K562 (cell line): ENCODE data around the gene YTHDF1. TPM values are rescaled to one million over a fixed set of nuclear protein-coding genes. Genes with fewer than 3 reads are reported as not detected.
A peak's percentile ranks its signal among the peaks of the same experiment; 100 is the strongest.

Experiments
- ATAC-seq: fragments of 200-7000 bp; cut with Tn5 transposase; 3 replicates; pipeline ENCODE4 v1.9.1; 2020; ENCODE audit warnings: moderate library complexity
- BruUV-seq: library from RNA; stranded (reverse); fragments of 400-500 nt; replicated peaks from 2 replicates; lab custom pipeline; 2021; lab: Mats Ljungman, UMichigan
- CTCF ChIA-PET: fragments of 300-600 bp; formaldehyde crosslinking; extraction: SDS; loops from one replicate; lab custom pipeline; 2021; ENCODE audit warnings: low intra/inter-chr PET ratio; lab: Yijun Ruan, JAX
- POLR2A ChIA-PET: fragments of 300-600, 350-650 bp; sonication (Branson Sonifier 250); formaldehyde crosslinking; extraction: SDS; loops from one replicate; lab custom pipeline; 2021; ENCODE audit warnings: antibody characterized with exemption, inconsistent platforms; lab: Yijun Ruan, JAX
- DNase-seq, 4 experiments: peaks; one replicate each; pipeline versions ENCODE4 v3.0.0 to v3.0.0-alpha.2; 2011 to 2018; ENCODE audit warnings: low spot score in 3 of 4, mixed read lengths in 3 of 4; ENCODE audit errors: extremely low read depth in 1 of 4
- FAIRE-seq: peaks from 2 replicates; lab custom pipeline; 2011; peaks lifted over from hg19 to GRCh38; lab: Jason Lieb, UNC
- H2AFZ ChIP-seq: 2 replicates; pipeline ENCODE4 v1.6.0; 2011; ENCODE audit warnings: low read depth, low read length, control low read depth, inconsistent platforms
- H3K27ac ChIP-seq: fragments of 200-600 bp; 3 replicates; pipeline ENCODE4 v1.8.0; 2011; ENCODE audit warnings: low read depth, mild to moderate bottlenecking, control low read depth, inconsistent platforms, low read length, moderate library complexity, mixed read lengths; ENCODE audit errors: extremely low read depth
- H3K27me3 ChIP-seq, 2 experiments: fragments of 300-600 bp in 1 of 2; 2 replicates in 1 of 2; 3 replicates in 1 of 2; pipeline versions ENCODE4 v1.6.0 to v1.8.0; 2011; ENCODE audit warnings: inconsistent platforms in 2 of 2, low read length in 2 of 2, mild to moderate bottlenecking in 1 of 2, mixed read lengths in 1 of 2, moderate library complexity in 1 of 2; ENCODE audit not compliant: control insufficient read depth in 2 of 2, insufficient read depth in 2 of 2
- H3K36me3 ChIP-seq: fragments of 300-600 bp; 3 replicates; pipeline ENCODE4 v1.8.0; 2011; ENCODE audit warnings: mild to moderate bottlenecking, low read length, inconsistent platforms; ENCODE audit not compliant: control insufficient read depth, insufficient read depth
- H3K4me1 ChIP-seq, 2 experiments: fragments of 200-600 bp in 1 of 2; replicated peaks in 1 of 2; 2 replicates in 1 of 2; 3 replicates in 1 of 2; pipeline versions ENCODE4 v1.5.1 to v1.8.0; 2011; ENCODE audit warnings: inconsistent platforms in 2 of 2, low read length in 2 of 2, mild to moderate bottlenecking in 1 of 2, mixed read lengths in 1 of 2, moderate library complexity in 1 of 2; ENCODE audit not compliant: control insufficient read depth in 2 of 2, insufficient read depth in 2 of 2
- H3K4me2 ChIP-seq: 2 replicates; pipeline ENCODE4 v1.6.1; 2011; ENCODE audit warnings: low read length, control low read depth, inconsistent platforms, mixed read lengths; ENCODE audit not compliant: insufficient read depth
- H3K4me3 ChIP-seq: fragments of 200-600 bp; sonication (generic), shearing (Covaris generic); 2 replicates; pipeline ENCODE4 v1.5.1; 2016; ENCODE audit warnings: control low read depth, inconsistent platforms
- H3K79me2 ChIP-seq: fragments of 200-600 bp; 3 replicates; pipeline ENCODE4 v1.8.0; 2011; ENCODE audit warnings: low read length, inconsistent platforms; ENCODE audit not compliant: control insufficient read depth, insufficient read depth
- H3K9ac ChIP-seq, 2 experiments: 2 replicates each; pipeline versions ENCODE4 v1.6.0 to v1.6.1; 2011; ENCODE audit warnings: low read depth in 2 of 2, low read length in 2 of 2, control low read depth in 1 of 2, inconsistent platforms in 1 of 2, mild to moderate bottlenecking in 1 of 2, mixed read lengths in 1 of 2; ENCODE audit not compliant: insufficient read depth in 1 of 2
- H3K9me1 ChIP-seq: one replicate; pipeline ENCODE4 v1.6.0; 2011; ENCODE audit warnings: inconsistent platforms, mild to moderate bottlenecking, low read length, moderate library complexity; ENCODE audit not compliant: control insufficient read depth, insufficient read depth
- H3K9me3 ChIP-seq: replicated peaks from 2 replicates; pipeline ENCODE4 v1.5.1; 2011; ENCODE audit warnings: low read depth, low read length, inconsistent platforms; ENCODE audit not compliant: control insufficient read depth, insufficient read depth
- H4K20me1 ChIP-seq: replicated peaks from 2 replicates; pipeline ENCODE4 v1.6.1; 2011; ENCODE audit warnings: low read length, inconsistent platforms, mixed read lengths; ENCODE audit not compliant: control insufficient read depth, insufficient read depth
- FOSL1 ChIP-seq: fragments of 200-800 bp; sonication (Bioruptor generic); conservative IDR thresholded peaks from 2 replicates; pipeline ENCODE4 v1.6.1; 2016; ENCODE audit warnings: missing genetic modification characterization, missing compliant biosample characterization
- HLTF ChIP-seq: fragments of 450-650 bp; IDR thresholded peaks from 2 replicates; pipeline ENCODE4 v1.6.1; 2016
- MXD1 ChIP-seq: fragments of 250-450 bp; sonication (Bioruptor Pico); IDR thresholded peaks from 2 replicates; pipeline ENCODE4 v1.8.0; 2021; ENCODE audit warnings: borderline replicate concordance, mild to moderate bottlenecking, moderate library complexity; ENCODE audit not compliant: poor library complexity, severe bottlenecking
- MYC ChIP-seq, 2 experiments: fragments of 250-450 bp in 1 of 2; sonication (Bioruptor Pico) in 1 of 2; IDR thresholded peaks; 2 replicates each; pipeline versions ENCODE4 v1.5.1 to v1.6.1; 2012 to 2021; ENCODE audit warnings: low read depth in 2 of 2, borderline replicate concordance in 1 of 2, improper control_type of control experiment in 1 of 2, low read length in 1 of 2, mild to moderate bottlenecking in 1 of 2, moderate library complexity in 1 of 2
- NCOA2 ChIP-seq, 2 experiments: fragments of 450-650 bp; IDR thresholded peaks; 2 replicates each; pipeline ENCODE4 v1.6.1; 2018; ENCODE audit warnings: mild to moderate bottlenecking in 2 of 2, moderate library complexity in 1 of 2; ENCODE audit not compliant: partially characterized antibody in 2 of 2
- NCOR1 ChIP-seq: fragments of 450-650 bp; IDR thresholded peaks from 2 replicates; pipeline ENCODE4 v1.6.1; 2016; ENCODE audit warnings: mild to moderate bottlenecking, moderate library complexity
- ZFP30 ChIP-seq: fragments of 250-450 bp; sonication (Bioruptor Pico); IDR thresholded peaks from 2 replicates; pipeline ENCODE4 v1.8.0; 2022; ENCODE audit warnings: moderate library complexity, mild to moderate bottlenecking, inconsistent platforms, borderline replicate concordance
- ZKSCAN1 ChIP-seq: fragments of 150-350 bp; IDR thresholded peaks from 2 replicates; pipeline ENCODE4 v1.6.1; 2016; ENCODE audit warnings: low read depth, low read length
- ZZZ3 ChIP-seq: fragments of 450-650 bp; IDR thresholded peaks from 2 replicates; pipeline ENCODE4 v1.6.1; 2016; ENCODE audit warnings: antibody characterized with exemption, mild to moderate bottlenecking, moderate library complexity
- WGBS: fragments of 100-300 bp; shearing (Covaris generic); methylation state at CpG from one replicate; pipeline ENCODE4 v1.1.6; 2016; ENCODE audit warnings: low coverage, mixed read lengths; ENCODE audit not compliant: insufficient coverage; ENCODE audit errors: missing lambda C conversion rate; 5-methylcytosine and 5-hydroxymethylcytosine counted together
- in situ Hi-C: fragments of 300-500 bp; cut with MboI; formaldehyde crosslinking; loops from 4 replicates; pipeline ENCODE4 v1.15.0; 2018; ENCODE audit warnings: inconsistent platforms, mixed read lengths
- intact Hi-C: fragments of 100-400 bp; cut with micrococcal nuclease; formaldehyde crosslinking; loops from 2 replicates; pipeline ENCODE4 v1.14.2; 2022
- polyA plus RNA-seq, 8 experiments: library from polyadenylated mRNA; depleted of rRNA in 4 of 8; stranded (reverse) in 5 of 8; unstranded in 3 of 8; fragments of >200 nt; fragmentation: Nextera tagmentation in 2 of 8; fragmentation: Illumina TruSeq in 1 of 8; extraction: Ambion mirVana in 2 of 8; extraction: Trizol in 1 of 8; gene quantifications; 2 replicates each; pipeline versions ENCODE4 v1.2.1 to v1.2.3, GENCODE V29; 2011 to 2014; ENCODE audit warnings: inconsistent platforms in 1 of 8, missing spikeins in 1 of 8
- total RNA-seq, 7 experiments: library from RNA; depleted of rRNA in 6 of 7; stranded (reverse); fragments of >200 nt in 6 of 7; fragmentation: Illumina TruSeq in 2 of 7; extraction: Trizol in 2 of 7; gene quantifications; 2 replicates each; pipeline versions ENCODE4 v1.2.1 to v1.2.3, GENCODE V29; 2011 to 2021; ENCODE audit warnings: low replicate concordance in 1 of 7

The YTHDF1 gene
- total and polyA plus RNA-seq, 9 of the 15 experiments (the other 6 are each of a cell fraction or from before 2014, with no cell fraction given): 10.1 to 42.4 (median 27.8) TPM

GRCh38 chr20:63212393-63212730, 3.6 kb downstream of the YTHDF1 start:
- ChIA-PET CTCF (no interaction called here), POLR2A (interaction anchor here (0.6 to 1.3 kb wide), 5 partner anchors 20 to 402 kb away, joined by 3 to 4 read pairs (median 3); partner anchors contain the start of gene ARFGAP1)
- H4K20me1 ChIP-seq: peaks cover 17% of the 10 kb centered on the region
- H3K9me1 ChIP-seq: no peaks in the 10 kb centered on the region
- ATAC-seq (no peak), DNase-seq (no peak), FAIRE-seq (no peak)
- peaks cover 77% of the 10 kb centered on the region for H3K36me3 ChIP-seq
- peak overlapping the region in 1 of 2 experiments; percentile 79; a peak in 1 of 4 replicates for H3K9ac ChIP-seq
- H3K4me2 ChIP-seq: no peak overlapping the region
- H3K9me3 ChIP-seq: no peaks in the 10 kb centered on the region
- H3K27me3 ChIP-seq: no peaks in the 10 kb centered on the region
- intact Hi-C loops: no loop called here
- TF ChIP-seq FOSL1 (tag) (no peak), ZFP30 (no peak), NCOR1 (no peak), ZKSCAN1 (no peak), NCOA2 (IDR thresholded peaks at IDR 0.05; ENCODE audit: partially characterized antibody in 2 of 2) (no peak), MYC (IDR thresholded peaks at IDR 0.05; ENCODE audit: low read depth, low read length) (no peak), MYC (CRISPR knock-in tag; IDR thresholded peaks at IDR 0.05; ENCODE audit: borderline replicate concordance, low read depth) (no peak), ZZZ3 (no peak), MXD1 (CRISPR knock-in tag) (no peak), HLTF (no peak)
- no TSS peak for BruUV-seq
- H3K27ac ChIP-seq: no peak overlapping the region; the same call in 2 of the 3 replicates
- H3K4me1 ChIP-seq: peaks cover 17 to 25% of the 10 kb centered on the region in 2 experiments; a peak in 4 of 5 replicates
- in situ Hi-C loops: no loop called here
- no peak overlapping the region for H3K4me3 ChIP-seq
- peaks cover 82% of the 10 kb centered on the region for H3K79me2 ChIP-seq
- no peak overlapping the region for H2AFZ ChIP-seq
- WGBS: 81% methylated on average over 5 of the region's 5 CpGs
